SJCRH30 (cell line): ENCODE data around the gene CUTA. TPM values are rescaled to one million over a fixed set of nuclear protein-coding genes. Genes with fewer than 3 reads are reported as not detected.

Experiments used
- DNase-seq, 2 experiments: peaks; one replicate each; pipeline ENCODE4 v3.0.0-alpha.2; 2015 to 2020
- H3K27ac ChIP-seq: fragments of 250-450 bp; sonication (Bioruptor Pico); 2 replicates; pipeline ENCODE4 v1.5.1; 2020; ENCODE audit warnings: mild to moderate bottlenecking, moderate library complexity
- H3K27me3 ChIP-seq: fragments of 250-450 bp; sonication (Bioruptor Pico); 2 replicates; pipeline ENCODE4 v1.5.1; 2020; ENCODE audit warnings: mild to moderate bottlenecking, moderate library complexity
- H3K36me3 ChIP-seq: fragments of 250-450 bp; sonication (Bioruptor Pico); 2 replicates; pipeline ENCODE4 v1.5.1; 2020; ENCODE audit warnings: mild to moderate bottlenecking, moderate library complexity
- H3K4me1 ChIP-seq: fragments of 250-450 bp; sonication (Bioruptor Pico); 2 replicates; pipeline ENCODE4 v1.5.1; 2020; ENCODE audit warnings: mild to moderate bottlenecking, moderate library complexity
- H3K4me3 ChIP-seq: fragments of 250-450 bp; sonication (Bioruptor Pico); 2 replicates; pipeline ENCODE4 v1.5.1; 2020; ENCODE audit warnings: mild to moderate bottlenecking, moderate library complexity
- H3K9me3 ChIP-seq: fragments of 250-450 bp; sonication (Bioruptor Pico); replicated peaks from 2 replicates; pipeline ENCODE4 v1.5.1; 2020; ENCODE audit warnings: mild to moderate bottlenecking, moderate library complexity
- total RNA-seq: library from RNA; depleted of rRNA; stranded (reverse); fragments of >200 nt; shearing (Covaris generic); gene quantifications from 2 replicates; pipeline ENCODE4 v1.2.3, GENCODE V29; 2014

CUTA gene
- total RNA-seq, 1 experiment from 2014 or later = 181 TPM

DNA sequence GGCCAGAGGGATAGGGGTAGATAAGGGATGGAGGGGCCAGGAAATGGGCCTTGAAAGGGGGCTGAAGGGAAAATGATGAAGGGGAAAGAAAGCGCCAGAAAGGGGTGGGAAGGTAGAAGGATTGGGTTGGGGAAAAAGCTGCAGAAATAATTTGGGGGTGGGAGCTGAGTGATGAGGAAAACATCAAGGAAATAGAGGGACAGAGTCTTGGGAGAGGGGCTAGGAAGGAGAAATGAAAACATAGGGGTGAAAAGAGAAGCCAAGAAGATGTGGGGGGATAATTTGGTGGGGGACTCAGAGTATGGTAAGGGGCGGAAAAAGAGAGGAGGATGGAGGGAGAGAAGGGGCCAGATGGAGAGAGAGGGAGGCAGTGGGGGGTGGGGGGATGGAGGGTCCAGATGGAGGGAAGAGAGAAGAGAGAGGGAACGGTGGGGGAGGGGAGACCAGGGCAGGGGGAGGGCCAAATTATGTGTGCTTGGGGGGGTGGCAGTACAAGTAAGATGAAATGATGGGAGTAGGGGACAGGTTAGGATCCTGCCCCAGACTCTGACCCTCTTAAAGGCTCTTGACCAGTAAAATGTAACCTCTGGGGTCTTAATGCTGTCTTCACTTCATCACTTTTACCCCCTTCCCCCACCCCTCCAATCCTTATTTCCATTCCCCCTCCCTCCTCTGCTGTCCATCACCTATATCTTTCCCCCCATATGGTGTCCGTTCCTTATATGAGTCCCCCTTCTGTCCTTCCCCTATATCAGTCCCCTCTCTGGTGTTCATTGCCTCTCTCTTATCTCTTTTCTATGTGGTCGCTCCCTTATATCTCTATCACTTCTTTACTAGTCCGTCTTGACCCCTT is 2.8 kb upstream of the CUTA start:
- Histone ChIP-seq H3K27ac (no peak overlapping the region), H3K9me3 (no peaks in the 10 kb centered on the region)

DNA sequence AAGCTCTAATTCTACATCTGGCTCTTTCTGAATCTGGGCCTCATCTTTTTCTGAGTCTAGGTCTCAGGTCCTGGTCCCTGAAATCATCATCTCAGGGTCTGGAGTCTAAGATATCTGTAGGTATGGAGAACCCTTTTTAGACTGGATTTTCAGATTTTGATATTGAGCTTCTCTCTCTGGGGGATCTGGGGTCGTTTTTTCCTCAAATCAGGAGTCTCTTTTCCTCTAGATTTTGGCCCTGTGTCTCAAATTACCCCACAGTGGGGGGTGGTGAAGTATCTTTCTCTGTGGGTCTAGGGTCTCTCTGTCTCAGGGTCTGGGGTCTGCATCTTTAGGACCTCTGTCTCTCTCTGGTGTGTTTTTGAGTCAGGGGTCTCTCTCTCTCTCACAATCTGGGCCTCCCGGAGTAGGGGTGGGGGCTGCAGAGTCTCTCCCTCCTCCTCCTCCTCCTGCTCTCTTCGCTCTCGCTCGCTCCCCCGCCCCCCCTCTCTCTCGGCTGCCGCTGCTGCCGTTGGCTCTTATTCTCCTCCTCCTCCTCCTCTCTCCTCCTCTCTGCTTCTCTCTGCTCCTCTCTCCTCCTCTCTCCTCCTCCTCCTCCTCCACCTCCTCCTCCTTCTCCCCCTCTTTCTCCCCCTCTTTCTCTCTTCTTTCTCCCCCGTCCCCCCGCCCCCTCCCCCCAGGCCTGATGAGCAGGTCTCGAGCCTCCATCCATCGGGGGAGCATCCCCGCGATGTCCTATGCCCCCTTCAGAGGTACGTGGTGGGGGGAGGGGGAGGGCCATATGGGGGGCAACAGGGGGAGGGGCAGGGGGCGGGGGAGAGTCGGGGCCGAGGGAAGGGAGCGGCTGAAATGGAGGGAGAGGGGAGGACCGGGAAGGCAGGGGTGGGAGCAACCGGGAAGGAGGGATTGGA is 1.9 kb upstream of the CUTA start, which contains the start of gene SYNGAP1:
TSS of gene SYNGAP1 (plus strand) at position 486 of the 911 bp plus-strand sequence. CDS start at position 686, 200 bp downstream.
- Histone ChIP-seq H3K27me3 (peaks cover 13% of the 10 kb centered on the region), H3K36me3 (peaks cover 3% of the 10 kb centered on the region; the same call in 1 of the 2 replicates), H3K9me3 (no peaks in the 10 kb centered on the region), H3K27ac (no peak within 1 kb of the TSS), H3K4me3 (no peak within 1 kb of the TSS), H3K4me1 (peaks cover 14% of the 10 kb centered on the region; the same call in 1 of the 2 replicates)
- DNase-seq = no peak

More for the DNA sequence above, 2.8 kb upstream of the CUTA start:
- Histone ChIP-seq H3K4me1 (peaks cover 15% of the 10 kb centered on the region; the same call in 1 of the 2 replicates), H3K27me3 (peaks cover 13% of the 10 kb centered on the region), H3K36me3 (peaks cover under 1% of the 10 kb centered on the region; the same call in 1 of the 2 replicates), H3K4me3 (no peak overlapping the region)
- no peak for DNase-seq

DNA sequence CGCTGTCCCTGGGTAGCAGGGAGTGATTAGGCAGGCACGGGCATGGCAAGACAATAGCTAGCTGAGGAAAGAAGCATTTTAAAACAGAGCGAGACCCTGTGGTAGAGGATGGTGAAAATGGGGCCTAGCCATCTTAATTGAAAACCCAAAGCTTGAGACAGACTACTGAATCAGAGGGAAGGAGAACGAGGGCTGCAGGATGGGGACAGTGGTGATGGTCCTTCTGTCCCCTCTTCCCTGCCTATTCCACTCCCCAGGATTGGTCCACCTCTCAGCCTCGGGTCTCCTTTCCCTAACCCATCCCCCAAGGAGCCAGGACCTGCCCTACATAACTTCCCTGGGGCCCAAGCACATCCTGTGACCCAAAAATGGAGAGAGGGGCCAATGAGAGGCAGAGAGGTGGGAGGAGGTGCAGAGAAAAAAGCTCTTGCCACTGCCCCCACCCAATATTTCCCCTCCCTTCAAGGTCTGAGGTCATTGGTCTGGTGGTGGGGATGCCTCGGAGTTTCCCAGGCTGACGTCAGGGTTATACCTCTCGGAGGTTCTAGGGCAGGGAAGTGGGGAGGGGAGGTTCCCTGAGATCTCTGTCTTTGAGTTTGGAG is 884 bp upstream of the CUTA start:
- Histone ChIP-seq H3K4me1 (peaks cover 9% of the 10 kb centered on the region; the same call in 1 of the 2 replicates), H3K9me3 (no peaks in the 10 kb centered on the region), H3K27me3 (peaks cover 13% of the 10 kb centered on the region), H3K36me3 (peaks cover 5% of the 10 kb centered on the region; the same call in 1 of the 2 replicates), H3K4me3 (peak overlapping the region; percentile 69), H3K27ac (peak overlapping the region; percentile 45)
- peak in 1 of 2 experiments; percentile 21 for DNase-seq

DNA sequence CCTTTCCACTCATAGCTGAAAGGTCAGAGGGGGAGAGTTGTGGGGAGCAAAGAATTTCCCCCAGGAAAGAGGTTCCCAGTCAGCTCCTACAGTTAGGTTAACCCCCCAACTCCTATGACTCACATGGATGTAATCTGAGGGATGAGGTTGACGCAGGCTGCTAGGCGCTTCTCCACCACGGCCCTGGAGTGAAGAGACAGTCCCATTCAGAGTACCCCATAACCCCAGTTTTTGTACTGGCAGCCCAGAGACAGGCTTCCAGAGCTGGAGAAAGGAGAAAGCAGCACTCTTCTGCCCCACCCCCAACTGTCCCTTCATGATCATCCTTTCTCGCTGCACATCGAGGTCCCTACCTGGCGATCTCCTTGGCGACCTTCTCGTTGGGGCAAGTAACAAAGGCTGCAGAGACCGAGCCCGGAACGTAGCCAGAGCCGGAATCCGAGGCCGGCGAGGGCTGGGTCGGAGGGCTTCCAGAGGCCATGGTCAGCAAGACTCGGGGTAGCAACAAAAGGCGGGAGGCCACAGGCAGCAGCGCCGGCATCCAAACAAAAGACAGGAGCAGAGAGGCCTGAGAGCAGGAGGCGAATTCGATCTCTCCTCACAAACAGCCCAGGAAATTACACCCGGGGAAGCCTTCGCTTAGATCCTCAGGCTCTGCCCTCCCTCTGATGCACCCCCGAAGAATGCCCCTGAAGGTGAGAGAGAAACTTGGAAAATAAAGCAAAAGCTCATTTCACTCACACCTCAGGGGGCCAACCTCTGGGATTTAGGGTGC is 592 bp downstream of the CUTA start:
- Histone ChIP-seq H3K27me3 (peaks cover 3% of the 10 kb centered on the region), H3K4me1 (peaks cover 9% of the 10 kb centered on the region; the same call in 1 of the 2 replicates), H3K36me3 (peaks cover 6% of the 10 kb centered on the region; the same call in 1 of the 2 replicates), H3K9me3 (no peaks in the 10 kb centered on the region), H3K4me3 (peak overlapping the region; percentile 69), H3K27ac (peak overlapping the region; percentile 40)
- peak; percentile 24 to 27 for DNase-seq

DNA sequence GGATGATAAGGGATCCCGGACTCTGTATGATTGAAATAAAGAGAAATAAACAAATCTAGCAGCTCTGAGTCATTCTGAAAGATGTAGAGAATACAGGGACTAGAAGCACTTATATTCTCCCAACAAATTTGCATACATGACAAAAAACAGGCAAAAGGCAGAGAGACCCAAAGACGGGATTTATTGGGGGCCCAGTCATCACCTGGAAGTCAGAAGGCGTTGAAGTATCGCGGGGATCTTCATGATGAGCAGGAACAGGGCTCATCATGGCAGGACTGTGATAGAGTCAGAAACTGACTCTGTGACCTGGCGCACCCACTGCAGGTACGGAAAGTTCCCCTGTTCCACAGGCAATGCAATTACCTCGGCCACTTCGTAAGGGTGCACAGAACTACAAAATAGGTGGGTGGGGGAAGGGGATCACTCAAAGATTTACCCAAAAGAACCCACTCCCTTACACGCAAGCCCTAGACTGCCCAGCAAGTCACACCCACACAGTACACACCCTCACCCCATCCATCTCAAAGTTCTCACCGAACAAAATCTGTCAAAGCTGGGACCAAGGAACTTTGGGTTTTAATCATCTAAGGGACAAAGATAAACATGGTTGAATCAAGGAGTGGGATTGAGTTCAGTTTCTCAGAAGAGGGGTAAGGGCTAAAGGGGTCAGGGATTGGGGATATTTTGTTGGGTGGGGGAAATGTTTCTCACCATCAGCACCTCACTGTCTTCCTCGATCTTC is 1.4 kb downstream of the CUTA start:
- H3K9me3 ChIP-seq = no peaks in the 10 kb centered on the region
- H3K27ac ChIP-seq = no peak overlapping the region
- DNase-seq = no peak
- H3K4me3 ChIP-seq = peak overlapping the region; percentile 69
- peaks cover 6% of the 10 kb centered on the region; the same call in 1 of the 2 replicates for H3K36me3 ChIP-seq
- peaks cover 9% of the 10 kb centered on the region; the same call in 1 of the 2 replicates for H3K4me1 ChIP-seq
- H3K27me3 ChIP-seq = no peaks in the 10 kb centered on the region

DNA sequence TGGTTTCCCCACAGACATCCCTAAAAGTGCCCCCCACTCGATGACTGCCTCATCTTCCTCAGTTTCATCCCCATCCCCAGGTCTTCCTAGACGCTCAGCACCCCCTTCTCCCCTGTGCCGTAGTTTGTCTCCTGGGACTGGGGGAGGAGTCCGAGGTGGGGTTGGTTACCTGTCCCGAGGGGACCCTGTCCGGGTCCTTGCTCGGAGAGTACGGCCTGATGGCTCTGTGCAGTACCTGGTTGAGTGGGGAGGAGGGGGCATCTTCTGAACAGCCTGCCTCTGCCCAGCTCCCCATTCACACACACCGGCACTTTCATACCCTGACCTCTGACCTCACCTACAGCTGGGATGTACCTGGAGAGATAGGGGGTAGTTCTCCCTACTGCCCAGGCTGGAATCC is 2.1 kb downstream of the CUTA start:
- peaks cover 6% of the 10 kb centered on the region; the same call in 1 of the 2 replicates for H3K36me3 ChIP-seq
- no peaks in the 10 kb centered on the region for H3K27me3 ChIP-seq
- H3K27ac ChIP-seq = no peak overlapping the region
- no peaks in the 10 kb centered on the region for H3K9me3 ChIP-seq
- no peak overlapping the region for H3K4me3 ChIP-seq
- no peak for DNase-seq
- H3K4me1 ChIP-seq = peaks cover 9% of the 10 kb centered on the region; the same call in 1 of the 2 replicates

DNA sequence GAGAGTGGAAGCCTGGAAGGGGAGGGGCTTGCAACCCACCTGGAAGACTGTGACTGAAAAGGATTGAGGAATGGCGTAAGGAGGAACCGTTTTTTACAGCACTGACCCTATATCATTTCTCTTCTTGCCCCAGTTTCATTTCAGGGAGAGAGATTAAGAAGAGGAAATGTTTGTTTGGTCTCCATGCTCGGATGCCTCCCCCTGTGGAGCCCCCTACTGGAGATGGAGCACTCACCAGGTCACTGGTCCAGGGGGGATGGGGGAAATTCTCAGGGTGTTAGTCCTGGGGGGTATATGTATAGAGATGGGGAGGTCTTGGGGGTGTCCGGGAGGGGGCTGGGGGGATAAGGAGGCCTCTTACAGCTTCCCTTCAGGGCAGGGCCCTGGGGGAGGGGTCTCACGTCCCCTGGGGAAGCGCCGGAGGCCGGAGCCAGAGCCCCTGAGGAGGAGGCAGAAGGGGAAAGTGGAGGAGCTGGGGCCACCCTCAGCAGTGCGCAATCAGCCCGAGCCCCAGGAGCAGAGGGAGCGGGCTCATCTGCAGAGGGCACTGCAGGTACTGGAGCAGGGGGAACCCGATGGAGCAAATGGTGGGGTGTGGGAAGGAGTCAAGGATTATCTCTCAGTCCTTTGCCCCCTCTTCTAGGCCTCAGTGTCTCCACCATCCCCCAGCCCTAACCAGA is 3.2 kb downstream of the CUTA start:
- H3K27me3 ChIP-seq = no peaks in the 10 kb centered on the region
- no peak overlapping the region for H3K4me3 ChIP-seq
- no peak overlapping the region for H3K27ac ChIP-seq
- peaks cover 6% of the 10 kb centered on the region; the same call in 1 of the 2 replicates for H3K36me3 ChIP-seq
- peak; percentile 19 to 41 for DNase-seq
- peaks cover 9% of the 10 kb centered on the region; the same call in 1 of the 2 replicates for H3K4me1 ChIP-seq
- no peaks in the 10 kb centered on the region for H3K9me3 ChIP-seq

DNA sequence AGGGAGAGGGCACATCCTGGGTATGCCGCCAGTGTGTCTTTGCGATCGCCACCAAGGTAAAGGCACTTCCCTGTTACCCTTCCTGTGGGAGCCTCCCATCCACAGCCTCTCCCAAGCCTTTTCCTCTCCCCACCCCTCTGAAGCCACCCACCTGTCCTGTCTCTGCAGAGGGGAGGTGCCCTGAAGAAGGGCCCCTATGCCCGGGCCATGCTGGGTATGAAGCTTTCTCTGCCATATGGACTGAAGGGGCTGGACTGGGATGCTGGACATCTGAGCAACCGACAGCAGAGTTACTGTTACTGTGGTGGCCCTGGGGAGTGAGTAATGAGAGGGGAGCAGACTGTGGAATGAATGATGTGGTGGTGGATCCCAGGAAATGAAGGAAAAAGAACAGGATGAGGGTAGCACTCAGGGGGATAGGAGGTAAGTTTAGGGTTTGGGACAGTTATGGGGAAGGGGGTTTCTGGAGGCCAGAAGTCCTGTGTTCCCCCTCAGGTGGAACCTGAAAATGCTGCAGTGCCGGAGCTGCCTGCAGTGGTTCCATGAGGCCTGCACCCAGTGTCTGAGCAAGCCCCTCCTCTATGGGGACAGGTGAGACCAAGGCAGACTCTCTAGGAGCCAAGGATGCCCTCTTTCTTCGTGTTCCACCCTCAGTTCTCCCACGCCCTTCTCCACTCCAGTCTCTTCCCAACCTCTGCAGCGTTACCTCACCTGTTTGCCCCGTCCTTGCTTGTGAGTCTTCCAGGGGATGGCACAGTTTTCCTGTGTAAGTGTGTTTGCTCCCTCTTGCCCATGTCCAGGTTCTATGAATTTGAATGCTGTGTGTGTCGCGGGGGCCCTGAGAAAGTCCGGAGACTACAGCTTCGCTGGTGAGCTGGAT is 4.4 kb downstream of the CUTA start:
- no peak for DNase-seq

DNA sequence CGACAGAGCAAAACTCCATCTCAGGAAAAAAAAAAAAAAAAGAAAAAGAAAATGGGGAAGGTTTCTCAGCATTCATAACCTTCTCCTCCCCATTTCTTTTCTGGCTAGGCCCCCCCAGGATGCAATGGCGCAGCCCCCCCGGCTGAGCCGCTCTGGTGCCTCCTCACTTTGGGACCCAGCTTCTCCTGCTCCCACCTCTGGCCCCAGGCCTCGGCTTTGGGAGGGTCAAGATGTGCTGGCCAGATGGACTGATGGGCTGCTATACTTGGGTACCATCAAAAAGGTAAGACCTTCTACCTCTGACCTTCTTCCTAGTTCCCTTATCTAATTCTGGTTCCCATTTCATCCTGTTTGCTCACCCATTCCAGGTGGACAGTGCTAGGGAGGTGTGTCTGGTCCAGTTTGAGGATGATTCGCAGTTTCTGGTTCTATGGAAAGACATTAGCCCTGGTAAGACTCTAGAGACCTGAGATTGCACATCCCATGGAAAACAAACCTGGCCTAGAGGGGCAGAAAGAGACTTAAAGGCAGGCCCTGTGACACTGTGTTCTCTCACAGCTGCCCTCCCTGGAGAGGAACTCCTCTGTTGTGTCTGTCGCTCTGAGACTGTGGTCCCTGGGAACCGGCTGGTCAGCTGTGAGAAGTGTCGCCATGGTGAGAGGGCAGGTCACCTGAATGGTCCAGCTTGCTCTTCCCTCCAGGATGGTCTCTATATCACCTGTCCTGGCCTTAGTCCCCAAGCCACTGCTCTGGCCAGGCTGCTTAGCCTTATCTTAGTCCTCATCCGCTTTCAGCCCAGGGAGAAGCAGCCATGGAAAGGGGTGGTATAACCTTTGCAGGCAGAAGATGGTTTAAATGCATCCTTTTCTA is 5.5 kb downstream of the CUTA start:
- Histone ChIP-seq H3K27ac (no peak overlapping the region), H3K9me3 (no peaks in the 10 kb centered on the region), H3K27me3 (no peaks in the 10 kb centered on the region), H3K36me3 (peaks cover 19% of the 10 kb centered on the region), H3K4me1 (peaks cover 5% of the 10 kb centered on the region), H3K4me3 (no peak overlapping the region)
- DNase-seq = no peak

More for the DNA sequence above, 4.4 kb downstream of the CUTA start:
- Histone ChIP-seq H3K27ac (no peak overlapping the region), H3K27me3 (no peaks in the 10 kb centered on the region), H3K36me3 (peaks cover 9% of the 10 kb centered on the region), H3K4me3 (no peak overlapping the region), H3K9me3 (no peaks in the 10 kb centered on the region), H3K4me1 (peaks cover 6% of the 10 kb centered on the region)

DNA sequence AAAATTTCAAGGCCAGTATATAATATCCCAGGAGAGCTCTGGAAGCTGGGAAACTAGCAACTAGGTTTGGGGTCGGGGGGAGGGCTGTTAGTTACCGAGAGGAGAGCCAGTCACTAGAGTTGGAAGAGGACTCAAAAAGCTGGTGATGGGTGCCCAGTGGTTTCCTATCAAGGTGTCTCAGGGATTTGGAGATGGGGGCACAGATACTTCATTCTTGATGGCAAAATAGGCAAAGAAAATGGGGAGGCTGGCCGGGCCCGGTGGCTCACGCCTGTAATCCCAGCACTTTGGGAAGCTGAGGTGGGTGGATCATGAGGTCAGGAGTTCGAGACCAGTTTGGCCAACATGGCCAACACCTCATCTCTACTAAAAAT is 6.3 kb downstream of the CUTA start:
- no peak for DNase-seq
- Histone ChIP-seq H3K4me3 (peak overlapping the region; percentile 89), H3K27ac (peak overlapping the region; percentile 56; the same call in 1 of the 2 replicates), H3K4me1 (peaks cover 5% of the 10 kb centered on the region), H3K36me3 (peaks cover 25% of the 10 kb centered on the region), H3K27me3 (no peaks in the 10 kb centered on the region), H3K9me3 (no peaks in the 10 kb centered on the region)
